Stimulated activated CD8-positive, alpha-beta memory T cell treated with anti-CD3 and anti-CD28 coated beads, Interleukin-12 subunit alpha, Interleukin-12 subunit beta, amount 100 ng/mL, for 1 hour (primary cell): Measurements from ENCODE around the gene TECR.
"Not testable (repeated sequence)": the region's sequence is repeated elsewhere in the genome, so short reads cannot be mapped to it uniquely, and the experiment has no call there.

Experiments
- DNase-seq: peaks from one replicate; pipeline ENCODE4 v3.0.0-alpha.2; 2020; ENCODE audit warnings: low read depth

The TECR gene

GRCh38 chr19:14536926-14537692, 7.7 kb downstream of the TECR start:
- DNase-seq = no peak

- no peak for DNase-seq
These were observed 11.5 kb downstream of the TECR start for GRCh38 chr19:14540741-14541525.

- not testable (repeated sequence) for DNase-seq
These were observed 12.6 kb downstream of the TECR start for GRCh38 chr19:14541979-14542378.

GRCh38 chr19:14542711-14543328, 13.4 kb downstream of the TECR start:
- no peak for DNase-seq

- DNase-seq = no peak
These were observed 14.7 kb downstream of the TECR start for GRCh38 chr19:14544047-14544446.

GRCh38 chr19:14544977-14545715, 15.8 kb downstream of the TECR start:
- DNase-seq = no peak

- DNase-seq = no peak
These were observed 16.3 kb downstream of the TECR start for GRCh38 chr19:14545716-14546082.

GRCh38 chr19:14550201-14550754, 20.9 kb downstream of the TECR start:
- DNase-seq = no peak

GRCh38 chr19:14551134-14552005, 22.0 kb downstream of the TECR start:
- peak; percentile 60 for DNase-seq

- not testable (repeated sequence) for DNase-seq
These were observed 22.6 kb downstream of the TECR start for GRCh38 chr19:14552006-14552360.

GRCh38 chr19:14553042-14553938, 23.9 kb downstream of the TECR start:
- DNase-seq = no peak

- DNase-seq = no peak
These were observed 24.5 kb downstream of the TECR start for GRCh38 chr19:14553939-14554243.

- no peak for DNase-seq
These were observed 25.0 kb downstream of the TECR start for GRCh38 chr19:14554382-14554812.

GRCh38 chr19:14555918-14556661, 26.7 kb downstream of the TECR start:
- no peak for DNase-seq

- DNase-seq = peak; percentile 51
These were observed 27.3 kb downstream of the TECR start for GRCh38 chr19:14556662-14557188.

- no peak for DNase-seq
These were observed 29.1 kb downstream of the TECR start for GRCh38 chr19:14558370-14559066.

GRCh38 chr19:14559916-14560775, 30.8 kb downstream of the TECR start:
- no peak for DNase-seq

GRCh38 chr19:14560776-14561108, 31.3 kb downstream of the TECR start:
- no peak for DNase-seq
